CD14-positive monocyte (primary cell): ENCODE data around the gene USP47. TPM values are rescaled to one million over a fixed set of nuclear protein-coding genes. Genes with fewer than 3 reads are reported as not detected.

Experiments used
- DNase-seq, 3 donors: peaks; one replicate each; pipeline ENCODE4 v3.0.0-alpha.2; 2011 to 2022
- H2AFZ ChIP-seq: 2 replicates; pipeline ENCODE4 v1.6.0; 2012; ENCODE audit warnings: mild to moderate bottlenecking, low read depth, low read length, inconsistent platforms; ENCODE audit not compliant: insufficient read depth, poor library complexity, severe bottlenecking
- H3K27ac ChIP-seq, 2 donors: 1 replicate in 1 of 2; 2 replicates in 1 of 2; pipeline ENCODE4 v1.5.1; 2012 to 2013; ENCODE audit warnings: low read length in 2 of 2, control low read depth in 1 of 2, inconsistent platforms in 1 of 2, low read depth in 1 of 2, mild to moderate bottlenecking in 1 of 2
- H3K27me3 ChIP-seq, 2 donors: one replicate each; pipeline versions ENCODE4 v1.6.0 to v1.6.1; 2011 to 2013; ENCODE audit warnings: low read length in 2 of 2; ENCODE audit not compliant: control insufficient read depth in 2 of 2, insufficient read depth in 2 of 2
- H3K36me3 ChIP-seq, 2 donors: replicated peaks in 1 of 2; 1 replicate in 1 of 2; 2 replicates in 1 of 2; pipeline versions ENCODE4 v1.5.1 to v1.6.1; 2012 to 2013; ENCODE audit warnings: low read length in 2 of 2, control low read depth in 1 of 2, inconsistent platforms in 1 of 2, mild to moderate bottlenecking in 1 of 2; ENCODE audit not compliant: insufficient read depth in 2 of 2, control insufficient read depth in 1 of 2
- H3K4me1 ChIP-seq, 2 donors: 1 replicate in 1 of 2; 2 replicates in 1 of 2; pipeline versions ENCODE4 v1.5.1 to v1.6.1; 2012 to 2013; ENCODE audit warnings: low read length in 2 of 2, control low read depth in 1 of 2, inconsistent platforms in 1 of 2, mild to moderate bottlenecking in 1 of 2, moderate library complexity in 1 of 2; ENCODE audit not compliant: insufficient read depth in 2 of 2, control insufficient read depth in 1 of 2
- H3K4me2 ChIP-seq: replicated peaks from 2 replicates; pipeline ENCODE3; 2012; ENCODE audit warnings: low read length, moderate library complexity, mild to moderate bottlenecking; ENCODE audit not compliant: poor library complexity, severe bottlenecking; ENCODE audit errors: extremely low read depth
- H3K4me3 ChIP-seq, 3 experiments: fragments of 200-600 bp in 1 of 3; sonication (generic) in 1 of 3; replicated peaks in 1 of 3; 1 replicate in 2 of 3; 2 replicates in 1 of 3; pipeline ENCODE4 v1.5.1; 2011 to 2013; ENCODE audit warnings: low read length in 3 of 3, mild to moderate bottlenecking in 3 of 3, control low read depth in 2 of 3, low read depth in 2 of 3, inconsistent platforms in 1 of 3, moderate library complexity in 1 of 3
- H3K79me2 ChIP-seq: 2 replicates; pipeline ENCODE4 v1.6.0; 2012; ENCODE audit warnings: mild to moderate bottlenecking, control low read depth, inconsistent platforms, low read length, moderate library complexity; ENCODE audit not compliant: insufficient read depth
- H3K9ac ChIP-seq: 2 replicates; pipeline ENCODE4 v1.6.0; 2017; ENCODE audit warnings: low read length, mild to moderate bottlenecking; ENCODE audit not compliant: insufficient read depth, poor library complexity, severe bottlenecking
- H3K9me3 ChIP-seq, 2 donors: replicated peaks in 1 of 2; 1 replicate in 1 of 2; 2 replicates in 1 of 2; pipeline versions ENCODE4 v1.5.1 to v1.6.1; 2012 to 2013; ENCODE audit warnings: low read length in 2 of 2, control low read depth in 1 of 2; ENCODE audit not compliant: control insufficient read depth in 1 of 2, insufficient read depth in 1 of 2
- H4K20me1 ChIP-seq: 2 replicates; pipeline ENCODE4 v1.6.0; 2012; ENCODE audit warnings: mild to moderate bottlenecking, low read length, control low read depth, moderate library complexity; ENCODE audit not compliant: insufficient read depth
- H3K27ac Mint-ChIP-seq, 7 donors: one replicate each; pipeline ENCODE4 v1.8.0; 2020; ENCODE audit warnings: mild to moderate bottlenecking in 7 of 7, mixed read lengths in 7 of 7, moderate library complexity in 6 of 7, inconsistent platforms in 2 of 7
- H3K27me3 Mint-ChIP-seq, 3 donors: one replicate each; pipeline ENCODE4 v1.8.0; 2021 to 2022; ENCODE audit warnings: low read depth in 3 of 3, mild to moderate bottlenecking in 3 of 3, mixed read lengths in 3 of 3, moderate library complexity in 3 of 3, inconsistent platforms in 1 of 3
- H3K36me3 Mint-ChIP-seq, 2 donors: one replicate each; pipeline ENCODE4 v1.8.0; 2020; ENCODE audit warnings: mixed read lengths in 2 of 2, inconsistent platforms in 1 of 2, mild to moderate bottlenecking in 1 of 2
- H3K4me1 Mint-ChIP-seq: one replicate; pipeline ENCODE4 v1.8.0; 2020; ENCODE audit warnings: mild to moderate bottlenecking, mixed read lengths
- H3K4me3 Mint-ChIP-seq, 2 donors: one replicate each; pipeline ENCODE4 v1.8.0; 2020; ENCODE audit warnings: mild to moderate bottlenecking in 2 of 2, mixed read lengths in 2 of 2, moderate library complexity in 1 of 2
- H3K9me3 Mint-ChIP-seq, 7 donors: one replicate each; pipeline ENCODE4 v1.8.0; 2020 to 2022; ENCODE audit warnings: mixed read lengths in 7 of 7, mild to moderate bottlenecking in 6 of 7, moderate library complexity in 6 of 7, inconsistent platforms in 2 of 7
- CTCF ChIP-seq: fragments of 200-600 bp; IDR thresholded peaks from one replicate; pipeline ENCODE4 v1.8.0; 2022; ENCODE audit warnings: antibody characterized with exemption, mild to moderate bottlenecking
- WGBS: methylation state at CpG from one replicate; pipeline ENCODE4 v1.1.5; 2013; ENCODE audit warnings: missing lambda C conversion rate; ENCODE audit not compliant: insufficient coverage; 5-methylcytosine and 5-hydroxymethylcytosine counted together
- intact Hi-C, 2 donors: fragments of 100-400 bp; cut with micrococcal nuclease; formaldehyde crosslinking; loops; one replicate each; pipeline versions ENCODE4 v1.15.0 to v1.15.1; 2023
- polyA plus RNA-seq, 3 donors: library from polyadenylated mRNA; depleted of rRNA in 1 of 3; unstranded in 2 of 3; stranded (reverse) in 1 of 3; fragments of 300-500 nt in 2 of 3; fragments of >200 nt in 1 of 3; fragmentation: Illumina TruSeq in 2 of 3; gene quantifications; 1 replicate in 2 of 3; 2 replicates in 1 of 3; pipeline ENCODE4 v1.2.3, GENCODE V29; 2012 to 2021

USP47 gene
- polyA plus RNA-seq, 3 donors, result 8.1 to 17.5 (median 10.5) TPM

GRCh38 chr11:11966826-11967668 lies 125.3 kb downstream of the USP47 start:
- Histone ChIP-seq H3K9me3 (no peaks in the 10 kb centered on the region), H3K4me3 (no peak overlapping the region), H3K27me3 (no peaks in the 10 kb centered on the region), H3K27ac (no peak overlapping the region), H3K4me1 (no peaks in the 10 kb centered on the region), H3K9ac (no peak overlapping the region), H3K36me3 (no peaks in the 10 kb centered on the region), H3K4me2 (no peak overlapping the region), H3K79me2 (no peaks in the 10 kb centered on the region), H2AFZ (no peak overlapping the region), H4K20me1 (no peaks in the 10 kb centered on the region)
- Mint-ChIP-seq H3K4me3 (no peak overlapping the region), H3K9me3 (peaks cover 0 to 3% (median 2%) of the 10 kb centered on the region in 7 donors), H3K36me3 (no peaks in the 10 kb centered on the region), H3K27me3 (peaks cover 6 to 7% (median 6%) of the 10 kb centered on the region in 3 donors), H3K27ac (no peak overlapping the region), H3K4me1 (no peaks in the 10 kb centered on the region)
- 75% methylated on average over 14 of the region's 15 CpGs for WGBS
- intact Hi-C loops, result no loop called here
- DNase-seq, result peak; percentile 33 to 50 (median 46)
- TF ChIP-seq CTCF, result peak; percentile 86

DNA sequence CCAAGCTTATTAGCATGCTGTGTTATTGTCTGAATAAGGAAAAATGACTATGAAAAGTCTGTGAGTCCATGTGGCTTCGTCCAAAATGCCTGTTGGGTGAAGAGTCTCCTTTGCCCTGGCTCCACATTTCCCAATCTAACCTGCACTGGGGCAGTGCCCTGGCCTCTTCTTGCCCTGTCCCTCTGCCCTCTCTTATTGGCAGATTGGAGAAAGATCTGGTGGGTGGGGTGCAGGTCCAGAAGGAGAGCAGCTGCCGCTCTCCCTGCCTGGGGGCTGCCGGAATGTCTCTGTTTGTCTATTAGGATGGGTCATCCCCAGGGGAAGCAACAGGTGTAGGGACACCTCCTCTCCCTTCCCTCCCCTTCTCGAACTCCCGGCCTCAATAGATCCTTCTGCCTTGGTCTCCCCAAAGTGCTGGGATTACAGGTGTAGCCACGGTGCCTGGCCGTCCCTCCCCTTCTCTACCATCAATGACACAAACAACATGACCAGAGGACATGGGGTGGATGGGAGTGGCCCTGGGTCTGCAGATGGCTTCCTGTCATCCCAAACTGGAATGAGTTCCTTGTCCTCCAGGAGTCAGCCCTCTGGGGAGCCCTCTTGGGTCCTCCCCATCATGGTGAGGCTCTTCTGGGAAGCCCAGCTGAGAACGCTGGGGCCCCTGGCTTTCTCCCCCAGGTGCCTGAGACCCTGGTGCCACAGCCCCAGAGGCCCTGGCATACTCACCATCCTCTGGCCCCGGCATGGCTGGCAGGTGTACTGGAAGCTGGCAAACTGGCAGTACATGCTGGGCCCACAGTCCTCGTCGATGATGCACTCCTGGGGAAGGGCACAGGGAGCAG lies 126.1 kb downstream of the USP47 start:
- no peak for DNase-seq

More for the DNA sequence above, 126.1 kb downstream of the USP47 start:
- no peaks in the 10 kb centered on the region for H3K36me3 ChIP-seq
- no peaks in the 10 kb centered on the region for H3K9me3 ChIP-seq
- H3K4me1 ChIP-seq, result no peaks in the 10 kb centered on the region
- no peak overlapping the region for H3K27ac Mint-ChIP-seq
- no peaks in the 10 kb centered on the region for H4K20me1 ChIP-seq
- no peaks in the 10 kb centered on the region for H3K27me3 ChIP-seq
- no peaks in the 10 kb centered on the region for H3K79me2 ChIP-seq
- H3K9ac ChIP-seq, result no peak overlapping the region
- no peak overlapping the region for H3K4me2 ChIP-seq
- H3K9me3 Mint-ChIP-seq, result no peaks in the 10 kb centered on the region
- no peaks in the 10 kb centered on the region for H3K36me3 Mint-ChIP-seq
- TF ChIP-seq CTCF, result no peak
- WGBS, result 97% methylated on average over 6 of the region's 11 CpGs
- no peak overlapping the region for H3K4me3 Mint-ChIP-seq
- no peaks in the 10 kb centered on the region for H3K4me1 Mint-ChIP-seq
- H3K4me3 ChIP-seq, result no peak overlapping the region
- intact Hi-C loops, result no loop called here
- H2AFZ ChIP-seq, result no peak overlapping the region
- no peak overlapping the region for H3K27ac ChIP-seq
- H3K27me3 Mint-ChIP-seq, result peaks cover 4 to 7% (median 6%) of the 10 kb centered on the region in 3 donors
